Mesenteric fat pad (tissue), 1 donor: ENCODE measurements around the gene DOC2B. TPM values are rescaled to one million over a fixed set of nuclear protein-coding genes. Genes with fewer than 3 reads are reported as not detected.
"Not testable (repeated sequence)": the region's sequence is repeated elsewhere in the genome, so short reads cannot be mapped to it uniquely, and the experiment has no call there.

Experiments used
- DNase-seq: peaks from one replicate; pipeline ENCODE4 v3.0.0-alpha.2; 2020; ENCODE audit warnings: low spot score
- long read RNA-seq: library from polyadenylated mRNA; unstranded; transcript quantifications from one replicate; pipeline ENCODE4 v2.0.0, GENCODE V29; 2020
- total RNA-seq: library from RNA; stranded (reverse); fragmentation: NEBNext Ultra II Directional; extraction: Animal tissue kit (Norgen Biotek cat#: 25700); gene quantifications from one replicate; pipeline ENCODE4 v1.2.1, GENCODE V29; 2021
- donor health status: DM: yes; HTN: yes; CAD: no.

DOC2B gene
- 41.5 TPM for total RNA-seq
- long read RNA-seq, full-length matches to known transcripts: 1 of 27 reads
- long read RNA-seq, partial matches to known transcripts: 1 of 27 reads
- long read RNA-seq, other reads (novel, unspliced or antisense): 25 of 27 reads

- no peak for DNase-seq
Measured at GRCh38 chr17:181245-182049, at the start of gene DOC2B. Gene DOC2B (minus strand): TSS chr17:181650. CDS start chr17:181479, 171 bp downstream.

DNA sequence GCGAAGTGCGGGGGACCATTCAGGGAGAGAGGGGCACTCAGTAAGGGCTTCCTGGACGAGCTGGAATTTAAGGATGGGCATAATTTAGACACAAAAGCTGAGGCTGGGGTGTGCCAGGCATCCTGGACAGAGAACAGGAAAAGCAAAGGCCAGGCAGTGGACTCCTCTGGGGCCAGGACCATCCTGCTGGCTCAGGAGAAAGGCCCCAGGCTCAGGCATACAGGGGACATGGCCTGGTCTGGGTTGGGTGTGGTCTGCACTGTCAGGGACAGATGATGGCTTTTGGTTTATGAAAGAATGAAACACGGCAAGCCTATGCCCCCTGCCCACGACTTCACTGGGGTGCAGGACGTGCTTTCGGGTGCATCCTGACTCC is 48.9 kb upstream of the DOC2B start:
- DNase-seq: no peak

GRCh38 chr17:229709-230394 is 48.4 kb upstream of the DOC2B start:
- DNase-seq: no peak

GRCh38 chr17:228951-229708 is 47.7 kb upstream of the DOC2B start:
- no peak for DNase-seq

- no peak for DNase-seq
Measured at GRCh38 chr17:227946-228615, 46.6 kb upstream of the DOC2B start.

- no peak for DNase-seq
Measured at GRCh38 chr17:227078-227945, 45.9 kb upstream of the DOC2B start.

- no peak for DNase-seq
Measured at GRCh38 chr17:226108-227077, 44.9 kb upstream of the DOC2B start.

GRCh38 chr17:225551-225950 is 44.1 kb upstream of the DOC2B start:
- no peak for DNase-seq

DNA sequence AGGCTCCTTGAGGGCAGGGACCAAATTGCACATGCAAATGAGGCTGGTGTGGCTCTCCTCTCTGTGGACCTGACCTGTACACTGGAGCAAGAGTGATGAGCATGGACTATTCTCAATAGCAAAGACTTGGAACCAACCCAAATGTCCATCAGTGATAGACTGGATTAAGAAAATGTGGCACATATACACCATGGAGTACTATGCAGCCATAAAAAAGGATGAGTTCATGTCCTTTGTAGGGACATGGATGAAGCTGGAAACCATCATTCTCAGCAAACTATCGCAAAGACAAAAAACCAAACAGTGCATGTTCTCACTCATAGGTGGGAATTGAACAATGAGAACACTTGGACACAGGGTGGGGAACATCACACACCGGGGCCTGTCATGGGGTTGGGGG is 43.1 kb upstream of the DOC2B start:
- not testable (repeated sequence) for DNase-seq

DNA sequence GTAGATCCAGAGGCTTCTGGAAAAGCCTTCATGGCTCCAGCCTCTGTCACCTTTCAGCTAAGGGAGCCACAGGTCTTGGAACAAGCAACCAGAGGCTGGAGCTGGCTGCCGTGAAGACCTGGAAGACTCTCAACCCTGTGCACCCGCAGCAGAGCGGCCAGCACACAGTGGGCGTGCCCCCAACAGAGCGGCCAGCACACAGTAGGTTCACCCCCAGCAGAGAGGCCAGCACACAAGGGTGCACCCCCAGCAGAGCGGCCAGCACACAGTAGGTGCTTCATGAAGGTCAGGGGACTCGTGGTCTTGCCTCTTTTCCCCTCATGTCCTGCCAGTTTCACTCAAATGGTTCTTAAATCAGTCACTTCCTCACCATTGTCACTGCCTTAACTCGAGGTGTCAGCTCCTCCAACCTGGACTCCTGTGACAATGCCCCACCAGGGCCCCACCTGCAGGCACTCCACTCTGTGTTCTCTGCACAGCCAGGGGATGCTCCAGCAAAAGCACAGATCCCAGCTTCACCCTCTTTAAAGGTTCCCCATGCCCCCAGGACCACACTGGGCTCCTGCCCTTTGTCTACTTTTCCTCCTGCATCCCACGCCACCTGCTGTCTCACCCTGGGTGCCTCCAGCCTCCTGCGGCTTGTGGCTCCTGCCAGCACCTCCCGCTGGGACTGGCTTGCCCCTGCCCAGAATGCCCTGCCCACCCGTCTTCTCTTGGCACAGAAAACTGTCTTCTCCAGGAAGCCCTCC is 42.4 kb upstream of the DOC2B start:
- DNase-seq: no peak

DNA sequence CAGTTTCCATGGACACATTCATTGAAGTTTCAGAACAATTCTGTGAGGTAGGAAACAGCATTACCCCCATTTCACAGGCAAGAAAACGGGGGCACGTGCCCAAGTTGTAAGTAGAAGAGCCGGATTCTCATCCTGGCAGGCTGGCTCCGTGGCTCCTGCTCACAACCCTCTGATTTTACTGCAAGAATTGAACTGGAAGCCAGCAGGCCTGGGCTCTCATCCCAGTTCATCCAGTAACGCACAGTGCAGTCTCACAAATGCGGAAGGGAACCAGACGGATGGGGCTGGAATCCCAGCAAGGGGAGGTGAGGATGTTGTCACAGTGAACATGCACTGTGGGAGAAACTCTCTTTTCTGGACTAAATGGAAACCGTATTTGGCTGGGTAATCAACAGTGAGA is 40.7 kb upstream of the DOC2B start:
- DNase-seq: no peak

- DNase-seq: no peak
Measured at GRCh38 chr17:219696-220095, 38.2 kb upstream of the DOC2B start.

DNA sequence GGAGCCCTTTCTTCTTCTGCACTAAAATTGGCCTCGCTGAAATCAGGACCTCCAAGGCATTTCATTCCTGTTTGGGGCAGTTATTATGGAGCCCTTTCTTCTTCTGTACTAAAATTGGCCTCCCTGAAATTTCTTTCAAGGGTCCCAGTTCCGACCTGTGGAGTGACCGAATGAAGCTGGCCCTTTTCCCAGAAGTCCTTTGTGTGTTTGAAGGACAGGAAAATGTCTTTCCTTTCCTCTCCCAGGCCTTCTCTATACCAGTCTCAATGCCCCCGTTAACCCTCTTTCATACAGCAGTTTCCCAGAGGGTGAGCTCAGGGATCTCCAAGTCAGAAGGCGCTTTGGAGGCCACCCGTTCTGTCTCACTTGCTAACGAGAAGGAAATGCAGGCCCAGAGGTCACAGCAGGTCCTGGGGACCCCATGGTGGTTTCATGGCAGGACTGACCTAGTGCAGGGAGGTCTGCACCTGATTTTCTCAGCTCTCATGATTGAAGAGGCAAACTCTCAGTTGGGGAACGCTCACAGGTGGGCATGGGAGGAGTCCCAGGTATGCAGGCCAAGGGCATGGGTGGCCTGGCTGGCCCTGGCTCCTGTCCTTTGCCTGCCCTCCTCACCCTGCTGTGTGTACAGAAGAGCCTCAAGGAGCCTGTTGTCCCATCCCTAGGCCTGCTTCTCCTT is 37.1 kb upstream of the DOC2B start:
- no peak for DNase-seq

- no peak for DNase-seq
Measured at GRCh38 chr17:216625-217024, 35.2 kb upstream of the DOC2B start.

- DNase-seq: not testable (repeated sequence)
Measured at GRCh38 chr17:215563-216478, 34.4 kb upstream of the DOC2B start.

GRCh38 chr17:214881-215331 is 33.5 kb upstream of the DOC2B start:
- no peak for DNase-seq
